GM12878 (cell line): ENCODE results near the gene PDZK1IP1.

Experiments used
- ATF7 ChIP-seq: fragments of 450-650 bp; IDR thresholded peaks from 2 replicates; pipeline ENCODE4 v1.6.1; 2016; ENCODE audit warnings: low read depth, mild to moderate bottlenecking
- CTCF ChIP-seq, 3 experiments: IDR thresholded peaks in 2 of 3; conservative IDR thresholded peaks in 1 of 3; 2 replicates each; pipeline ENCODE4 v1.5.1; 2011; ENCODE audit warnings: low read depth in 3 of 3, low read length in 3 of 3, mild to moderate bottlenecking in 3 of 3, control low read depth in 2 of 3, moderate library complexity in 2 of 3, inconsistent platforms in 1 of 3, mixed read lengths in 1 of 3; ENCODE audit not compliant: control insufficient read depth in 2 of 3, insufficient read depth in 1 of 3; ENCODE audit errors: extremely low read depth in 1 of 3
- E2F8 ChIP-seq: fragments of 450-650 bp; IDR thresholded peaks from 2 replicates; pipeline ENCODE4 v1.6.1; 2018; ENCODE audit warnings: mild to moderate bottlenecking, low read depth, moderate library complexity; ENCODE audit not compliant: partially characterized antibody
- EP300 ChIP-seq, 2 experiments: fragments of 150-350 bp in 1 of 2; IDR thresholded peaks; 2 replicates each; pipeline ENCODE4 v1.6.1; 2011 to 2012; ENCODE audit warnings: low read depth in 2 of 2, low read length in 2 of 2, borderline replicate concordance in 1 of 2, improper control_type of control experiment in 1 of 2, inconsistent platforms in 1 of 2; ENCODE audit not compliant: control insufficient read depth in 1 of 2
- EZH2 ChIP-seq: IDR thresholded peaks from 2 replicates; pipeline ENCODE4 v1.6.1; 2012; ENCODE audit warnings: low read depth, mild to moderate bottlenecking, control low read depth, inconsistent platforms, low read length, borderline replicate concordance; ENCODE audit not compliant: control insufficient read depth
- FOS ChIP-seq: IDR thresholded peaks from 3 replicates; pipeline ENCODE4 v1.6.1; 2011; ENCODE audit warnings: borderline replicate concordance; ENCODE audit not compliant: insufficient read length; ENCODE audit errors: extremely low read depth
- HCFC1 ChIP-seq: fragments of 150-350 bp; IDR thresholded peaks from 2 replicates; pipeline ENCODE4 v1.6.1; 2014; ENCODE audit warnings: low read length
- KAT2A ChIP-seq: conservative IDR thresholded peaks from 2 replicates; pipeline ENCODE4 v1.6.1; 2011; ENCODE audit warnings: low read depth, low read length; ENCODE audit not compliant: control insufficient read depth
- MAX ChIP-seq: IDR thresholded peaks from 2 replicates; pipeline ENCODE4 v1.6.1; 2012; ENCODE audit warnings: low read depth, low read length, improper control_type of control experiment
- NFYB ChIP-seq: IDR thresholded peaks from 2 replicates; pipeline ENCODE4 v1.6.1; 2011; ENCODE audit warnings: low read depth, mild to moderate bottlenecking, low read length, improper control_type of control experiment, moderate library complexity; ENCODE audit not compliant: insufficient read depth
- PAX8 ChIP-seq: fragments of 450-650 bp; IDR thresholded peaks from 2 replicates; pipeline ENCODE4 v1.6.1; 2017; ENCODE audit warnings: mild to moderate bottlenecking, moderate library complexity
- PBX3 ChIP-seq: IDR thresholded peaks from 2 replicates; pipeline ENCODE4 v1.6.1; 2011; ENCODE audit warnings: mild to moderate bottlenecking, low read depth, low read length, moderate library complexity; ENCODE audit not compliant: insufficient replicate concordance
- POLR2A ChIP-seq: IDR thresholded peaks from 2 replicates; pipeline ENCODE4 v1.6.1; 2011; ENCODE audit warnings: low read depth, mild to moderate bottlenecking, low read length
- POLR2AphosphoS5 ChIP-seq: IDR thresholded peaks from 2 replicates; pipeline ENCODE4 v1.6.1; 2011; ENCODE audit warnings: mild to moderate bottlenecking, low read length, inconsistent platforms

- TF ChIP-seq POLR2A (no peak), EZH2 (no peak), PAX8 (no peak), CTCF (IDR thresholded peaks at IDR 0.05 in 2 of 3, conservative IDR thresholded peaks at IDR 0.05 in 1 of 3; ENCODE audit: control insufficient read depth in 2 of 3, extremely low read depth in 1 of 3, insufficient read depth in 1 of 3, low read depth in 3 of 3, low read length in 3 of 3) (no peak), NFYB (no peak), KAT2A (no peak), E2F8 (no peak), POLR2AphosphoS5 (no peak), PBX3 (no peak), EP300 (IDR thresholded peaks at IDR 0.05; ENCODE audit: borderline replicate concordance in 1 of 2, control insufficient read depth in 1 of 2, low read depth in 2 of 2, low read length in 2 of 2) (no peak), ATF7 (no peak), MAX (no peak), HCFC1 (no peak), FOS (no peak)
These were observed 8.5 kb downstream of the PDZK1IP1 start for GRCh38 chr1:47181095-47181954.
